SKM-1 treated with dmso at 0.1 percent for 144 hours (cell line): ENCODE data around the gene RAD18.

Source experiments
- DNase-seq: peaks from one replicate; lab custom pipeline; 2025; ENCODE audit not compliant: unreplicated experiment; lab: John Stamatoyannopoulos, UW

Gene RAD18

DNA sequence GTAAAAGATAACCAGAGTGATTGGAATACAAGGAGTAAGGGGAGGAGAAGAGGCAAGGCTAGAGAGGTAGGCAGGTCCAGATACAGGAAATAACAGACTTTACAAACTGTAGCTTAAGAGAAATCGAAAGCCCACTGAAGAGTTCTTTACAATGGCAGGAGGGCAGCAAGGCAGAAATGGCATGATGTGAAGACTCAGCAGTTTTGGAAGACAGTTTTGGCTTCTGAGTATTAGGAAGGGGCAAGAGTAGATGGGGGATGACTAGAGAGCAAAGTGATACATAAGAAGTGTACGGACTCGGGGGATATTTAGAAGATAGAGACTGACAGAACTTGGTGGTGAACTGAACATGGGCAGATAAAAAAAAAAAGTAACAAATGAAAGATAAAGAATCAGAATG lies 54.1 kb downstream of the RAD18 start:
- no peak for DNase-seq

- DNase-seq: no peak
These were observed 60.1 kb downstream of the RAD18 start for GRCh38 chr3:8903191-8903590.

DNA sequence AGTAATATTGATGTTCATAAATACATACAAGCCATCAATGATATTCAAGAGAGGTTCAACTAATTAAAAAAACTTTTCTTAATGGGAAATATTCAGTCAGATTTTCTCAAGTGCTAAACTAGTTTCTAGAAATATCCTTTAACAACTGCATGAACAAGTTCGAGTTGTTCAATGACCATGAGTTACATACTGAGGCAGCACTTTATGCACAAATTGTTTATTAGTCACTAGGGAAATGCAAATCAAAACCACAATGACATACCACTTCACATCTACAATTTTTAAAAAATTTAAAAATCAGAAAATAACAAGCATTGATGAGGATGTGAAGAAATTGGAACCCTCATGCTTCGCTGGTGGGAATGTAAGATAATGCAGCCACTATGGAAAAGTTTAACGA lies 62.4 kb downstream of the RAD18 start:
- no peak for DNase-seq

DNA sequence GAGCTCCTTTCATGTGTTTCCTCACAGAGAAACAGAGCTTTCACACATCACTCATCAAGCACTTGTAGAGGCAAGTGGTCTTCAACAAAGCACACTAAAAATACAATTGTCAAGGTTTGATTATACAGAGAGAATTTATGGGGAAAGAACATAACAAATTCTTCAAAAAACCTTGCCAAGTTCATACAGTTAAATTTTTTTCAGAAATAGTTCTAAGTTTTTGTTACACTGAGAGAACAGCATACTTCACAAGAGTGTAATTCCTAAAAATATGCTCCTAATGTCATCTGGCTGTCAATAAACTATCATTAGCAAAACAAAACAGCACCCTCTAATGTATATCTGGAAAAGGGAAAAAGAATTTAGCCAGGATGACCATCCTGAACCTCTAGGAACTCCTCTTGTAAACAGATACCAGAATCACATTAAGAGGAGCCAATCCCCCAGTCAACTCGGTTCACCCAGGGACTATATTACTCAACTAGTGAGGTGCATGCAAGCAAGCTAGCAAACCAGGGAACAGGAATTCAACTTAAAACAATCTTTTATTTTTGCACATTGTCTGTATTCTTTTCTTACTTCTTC lies 63.3 kb downstream of the RAD18 start:
- DNase-seq: no peak

DNA sequence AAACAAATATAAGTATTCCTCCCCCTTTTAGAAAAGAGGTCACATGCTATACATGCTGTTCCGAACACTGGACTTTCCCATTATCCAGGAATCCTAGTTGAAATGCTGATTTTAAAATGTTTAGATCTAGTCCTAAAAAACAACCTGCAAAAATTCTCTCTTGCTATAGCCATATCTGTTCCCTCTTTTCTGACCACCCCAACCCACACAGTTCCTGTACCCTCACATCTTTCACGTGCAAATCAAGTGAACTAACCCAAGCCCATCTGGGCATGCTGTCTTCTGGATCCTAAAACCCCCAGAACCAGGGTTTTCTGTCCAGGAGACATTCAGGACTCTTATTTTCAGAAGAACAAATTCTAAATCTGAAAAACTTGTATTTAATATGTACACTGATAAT lies 67.4 kb downstream of the RAD18 start:
- DNase-seq: no peak

GRCh38 chr3:8893001-8893400 lies 70.3 kb downstream of the RAD18 start:
- DNase-seq: no peak

GRCh38 chr3:8891774-8892173 lies 71.5 kb downstream of the RAD18 start:
- no peak for DNase-seq

GRCh38 chr3:8891303-8891702 lies 72.0 kb downstream of the RAD18 start:
- DNase-seq: no peak

- no peak for DNase-seq
These were observed 74.9 kb downstream of the RAD18 start for GRCh38 chr3:8888301-8888915.

DNA sequence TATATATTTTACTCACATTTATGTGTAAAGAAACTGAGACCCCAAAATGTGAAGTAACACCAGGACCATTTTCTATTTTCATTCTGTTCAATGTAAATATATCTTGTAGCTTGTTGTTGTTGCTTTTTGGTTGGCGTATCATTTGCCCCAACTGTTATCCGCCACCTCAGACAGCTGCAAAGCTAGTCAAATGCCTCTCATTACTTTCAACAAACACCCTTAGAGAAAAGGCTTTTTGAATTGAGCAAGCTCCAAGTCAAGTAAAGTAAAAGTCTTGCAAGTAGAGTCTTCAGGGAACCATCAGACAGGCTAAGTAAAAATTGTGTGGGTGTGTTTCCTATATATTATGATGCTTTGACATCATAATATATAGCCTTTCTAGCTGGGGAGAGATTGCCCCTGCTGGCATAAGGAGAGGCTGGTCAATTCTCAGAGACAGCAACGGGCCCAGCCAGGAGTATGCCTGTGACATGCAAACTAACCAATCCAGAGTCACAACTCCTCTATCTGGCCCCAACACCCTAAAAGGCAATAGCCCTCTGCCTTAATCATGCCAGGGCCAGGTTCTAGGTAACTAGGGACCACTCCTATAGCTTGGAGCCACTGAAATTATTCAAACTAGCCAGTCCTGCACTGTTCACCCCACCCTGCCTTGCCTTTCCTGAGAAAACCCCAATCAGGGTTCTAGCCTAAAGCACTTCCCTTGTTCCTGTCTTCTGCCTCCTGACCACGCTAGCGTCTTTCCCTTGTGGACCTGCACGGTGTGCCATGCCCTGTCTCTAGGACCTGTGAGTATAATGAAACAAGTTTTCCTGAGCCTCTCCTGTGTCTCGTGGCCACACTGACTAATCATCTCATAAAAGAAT lies 75.6 kb downstream of the RAD18 start:
- no peak for DNase-seq

DNA sequence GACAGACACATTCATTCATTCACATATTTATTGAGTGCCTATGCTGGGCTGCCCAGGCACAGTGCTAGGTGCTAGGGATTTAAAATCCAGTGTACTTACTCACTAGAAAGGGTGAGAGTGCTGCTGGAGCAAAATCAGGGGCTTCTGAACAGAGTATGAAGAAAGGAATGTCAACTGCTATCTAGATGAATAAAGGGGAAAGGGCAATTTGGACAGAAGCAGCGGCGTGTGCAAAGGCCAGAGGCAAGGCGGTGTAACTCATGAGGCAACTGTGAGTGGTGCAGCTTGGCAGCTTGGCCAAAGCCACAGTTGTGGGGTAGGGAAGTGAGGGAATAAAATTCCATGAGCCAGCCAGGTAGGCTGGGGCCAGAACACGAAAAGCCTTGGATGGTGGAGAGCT lies 76.7 kb downstream of the RAD18 start:
- no peak for DNase-seq

- no peak for DNase-seq
These were observed 77.5 kb downstream of the RAD18 start for GRCh38 chr3:8885536-8886316.

GRCh38 chr3:8884630-8885290 lies 78.5 kb downstream of the RAD18 start:
- no peak for DNase-seq

- no peak for DNase-seq
These were observed 80.6 kb downstream of the RAD18 start for GRCh38 chr3:8882642-8883041.

- no peak for DNase-seq
These were observed 81.1 kb downstream of the RAD18 start for GRCh38 chr3:8882171-8882593.

- DNase-seq: no peak
These were observed 83.8 kb downstream of the RAD18 start for GRCh38 chr3:8879347-8879944.

GRCh38 chr3:8875836-8876235 lies 87.4 kb downstream of the RAD18 start:
- no peak for DNase-seq

DNA sequence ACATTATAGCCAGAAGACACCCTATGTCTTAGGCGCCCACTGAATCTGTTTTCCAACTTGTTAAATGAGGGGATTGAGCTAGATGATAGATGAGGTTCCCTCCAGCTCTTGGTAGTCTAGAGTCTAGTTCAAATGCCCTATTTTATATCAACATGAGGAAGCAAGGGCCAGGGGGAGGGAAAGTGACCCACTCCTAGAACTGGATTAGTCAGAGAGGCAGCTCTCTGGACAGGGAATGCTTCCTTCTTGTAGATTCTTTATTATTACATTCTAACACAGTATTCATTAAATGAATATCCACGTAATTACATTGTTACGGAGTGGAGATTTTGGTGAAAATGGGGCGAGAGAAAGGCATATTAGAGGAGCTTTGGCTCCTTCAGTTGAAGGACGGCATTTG lies 89.5 kb downstream of the RAD18 start:
- DNase-seq: no peak

GRCh38 chr3:8872261-8872660 lies 91.0 kb downstream of the RAD18 start:
- no peak for DNase-seq

DNA sequence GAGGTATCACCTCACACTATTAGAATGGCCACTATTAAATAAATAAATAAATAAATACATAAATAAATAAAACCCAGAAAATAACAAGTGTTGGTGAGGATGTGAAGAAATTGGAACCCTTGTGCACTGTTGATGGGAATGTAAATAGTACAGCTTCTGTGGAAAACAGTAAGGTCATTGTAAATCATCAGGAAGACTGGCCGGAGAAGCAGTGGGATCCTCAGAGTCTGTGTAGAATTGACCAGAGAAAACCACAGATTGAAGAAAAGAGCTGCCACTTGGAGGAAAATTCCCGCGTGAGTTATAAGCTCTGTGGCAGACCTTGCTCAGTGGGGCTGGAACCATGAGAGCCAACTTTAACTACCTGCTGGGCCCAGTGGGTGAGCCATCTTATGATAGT lies 92.0 kb downstream of the RAD18 start:
- DNase-seq: no peak

GRCh38 chr3:8870134-8870533 lies 93.1 kb downstream of the RAD18 start:
- no peak for DNase-seq
